Fibroblast of peridontal ligament (primary cell): ENCODE data around the gene AFAP1.
"Not testable (repeated sequence)": the region's sequence is repeated elsewhere in the genome, so short reads cannot be mapped to it uniquely, and the experiment has no call there.

Experiments
- DNase-seq: peaks from one replicate; pipeline ENCODE4 v3.0.0-alpha.2; 2010; ENCODE audit errors: extremely low read depth

Gene AFAP1

GRCh38 chr4:7918187-7918586 lies 21.5 kb downstream of the AFAP1 start:
- DNase-seq = not testable (repeated sequence)

GRCh38 chr4:7917669-7918068 lies 22.0 kb downstream of the AFAP1 start:
- no peak for DNase-seq

GRCh38 chr4:7915875-7916242 lies 23.8 kb downstream of the AFAP1 start:
- DNase-seq = no peak

- no peak for DNase-seq
Measured at GRCh38 chr4:7912826-7913225, 26.8 kb downstream of the AFAP1 start.

GRCh38 chr4:7910952-7911578 lies 28.6 kb downstream of the AFAP1 start:
- DNase-seq = peak; percentile 87

GRCh38 chr4:7910263-7910896 lies 29.3 kb downstream of the AFAP1 start:
- DNase-seq = peak; percentile 69

GRCh38 chr4:7909463-7910262 lies 30.0 kb downstream of the AFAP1 start:
- DNase-seq = peak; percentile 66

- no peak for DNase-seq
Measured at GRCh38 chr4:7908668-7909067, 31.0 kb downstream of the AFAP1 start.

GRCh38 chr4:7907142-7907541 lies 32.5 kb downstream of the AFAP1 start:
- DNase-seq = no peak

- no peak for DNase-seq
Measured at GRCh38 chr4:7906171-7906701, 33.4 kb downstream of the AFAP1 start.

- DNase-seq = peak; percentile 93
Measured at GRCh38 chr4:7904952-7905915, 34.4 kb downstream of the AFAP1 start.

GRCh38 chr4:7903791-7904516 lies 35.7 kb downstream of the AFAP1 start:
- DNase-seq = peak; percentile 69

GRCh38 chr4:7902826-7903225 lies 36.8 kb downstream of the AFAP1 start:
- DNase-seq = no peak

- no peak for DNase-seq
Measured at GRCh38 chr4:7902101-7902553, 37.5 kb downstream of the AFAP1 start.

GRCh38 chr4:7901311-7901885 lies 38.3 kb downstream of the AFAP1 start:
- no peak for DNase-seq

GRCh38 chr4:7900334-7900909 lies 39.2 kb downstream of the AFAP1 start:
- no peak for DNase-seq

GRCh38 chr4:7899184-7899869 lies 40.3 kb downstream of the AFAP1 start:
- DNase-seq = no peak

GRCh38 chr4:7898385-7898784 lies 41.3 kb downstream of the AFAP1 start:
- DNase-seq = no peak

GRCh38 chr4:7897811-7898210 lies 41.9 kb downstream of the AFAP1 start:
- DNase-seq = no peak
